CD14-positive monocyte (primary cell): Measurements from ENCODE around the gene DPH6. TPM values are rescaled to one million over a fixed set of nuclear protein-coding genes. Genes with fewer than 3 reads are reported as not detected.

ENCODE experiments used
- DNase-seq, 3 donors: peaks; one replicate each; pipeline ENCODE4 v3.0.0-alpha.2; 2011 to 2022
- H2AFZ ChIP-seq: 2 replicates; pipeline ENCODE4 v1.6.0; 2012; ENCODE audit warnings: mild to moderate bottlenecking, low read depth, low read length, inconsistent platforms; ENCODE audit not compliant: insufficient read depth, poor library complexity, severe bottlenecking
- H3K27ac ChIP-seq, 2 donors: 1 replicate in 1 of 2; 2 replicates in 1 of 2; pipeline ENCODE4 v1.5.1; 2012 to 2013; ENCODE audit warnings: low read length in 2 of 2, control low read depth in 1 of 2, inconsistent platforms in 1 of 2, low read depth in 1 of 2, mild to moderate bottlenecking in 1 of 2
- H3K27me3 ChIP-seq, 2 donors: one replicate each; pipeline versions ENCODE4 v1.6.0 to v1.6.1; 2011 to 2013; ENCODE audit warnings: low read length in 2 of 2; ENCODE audit not compliant: control insufficient read depth in 2 of 2, insufficient read depth in 2 of 2
- H3K36me3 ChIP-seq, 2 donors: replicated peaks in 1 of 2; 1 replicate in 1 of 2; 2 replicates in 1 of 2; pipeline versions ENCODE4 v1.5.1 to v1.6.1; 2012 to 2013; ENCODE audit warnings: low read length in 2 of 2, control low read depth in 1 of 2, inconsistent platforms in 1 of 2, mild to moderate bottlenecking in 1 of 2; ENCODE audit not compliant: insufficient read depth in 2 of 2, control insufficient read depth in 1 of 2
- H3K4me1 ChIP-seq, 2 donors: 1 replicate in 1 of 2; 2 replicates in 1 of 2; pipeline versions ENCODE4 v1.5.1 to v1.6.1; 2012 to 2013; ENCODE audit warnings: low read length in 2 of 2, control low read depth in 1 of 2, inconsistent platforms in 1 of 2, mild to moderate bottlenecking in 1 of 2, moderate library complexity in 1 of 2; ENCODE audit not compliant: insufficient read depth in 2 of 2, control insufficient read depth in 1 of 2
- H3K4me2 ChIP-seq: replicated peaks from 2 replicates; pipeline ENCODE3; 2012; ENCODE audit warnings: low read length, moderate library complexity, mild to moderate bottlenecking; ENCODE audit not compliant: poor library complexity, severe bottlenecking; ENCODE audit errors: extremely low read depth
- H3K4me3 ChIP-seq, 3 experiments: fragments of 200-600 bp in 1 of 3; sonication (generic) in 1 of 3; replicated peaks in 1 of 3; 1 replicate in 2 of 3; 2 replicates in 1 of 3; pipeline ENCODE4 v1.5.1; 2011 to 2013; ENCODE audit warnings: low read length in 3 of 3, mild to moderate bottlenecking in 3 of 3, control low read depth in 2 of 3, low read depth in 2 of 3, inconsistent platforms in 1 of 3, moderate library complexity in 1 of 3
- H3K79me2 ChIP-seq: 2 replicates; pipeline ENCODE4 v1.6.0; 2012; ENCODE audit warnings: mild to moderate bottlenecking, control low read depth, inconsistent platforms, low read length, moderate library complexity; ENCODE audit not compliant: insufficient read depth
- H3K9ac ChIP-seq: 2 replicates; pipeline ENCODE4 v1.6.0; 2017; ENCODE audit warnings: low read length, mild to moderate bottlenecking; ENCODE audit not compliant: insufficient read depth, poor library complexity, severe bottlenecking
- H3K9me3 ChIP-seq, 2 donors: replicated peaks in 1 of 2; 1 replicate in 1 of 2; 2 replicates in 1 of 2; pipeline versions ENCODE4 v1.5.1 to v1.6.1; 2012 to 2013; ENCODE audit warnings: low read length in 2 of 2, control low read depth in 1 of 2; ENCODE audit not compliant: control insufficient read depth in 1 of 2, insufficient read depth in 1 of 2
- H4K20me1 ChIP-seq: 2 replicates; pipeline ENCODE4 v1.6.0; 2012; ENCODE audit warnings: mild to moderate bottlenecking, low read length, control low read depth, moderate library complexity; ENCODE audit not compliant: insufficient read depth
- H3K27ac Mint-ChIP-seq, 7 donors: one replicate each; pipeline ENCODE4 v1.8.0; 2020; ENCODE audit warnings: mild to moderate bottlenecking in 7 of 7, mixed read lengths in 7 of 7, moderate library complexity in 6 of 7, inconsistent platforms in 2 of 7
- H3K27me3 Mint-ChIP-seq, 3 donors: one replicate each; pipeline ENCODE4 v1.8.0; 2021 to 2022; ENCODE audit warnings: low read depth in 3 of 3, mild to moderate bottlenecking in 3 of 3, mixed read lengths in 3 of 3, moderate library complexity in 3 of 3, inconsistent platforms in 1 of 3
- H3K36me3 Mint-ChIP-seq, 2 donors: one replicate each; pipeline ENCODE4 v1.8.0; 2020; ENCODE audit warnings: mixed read lengths in 2 of 2, inconsistent platforms in 1 of 2, mild to moderate bottlenecking in 1 of 2
- H3K4me1 Mint-ChIP-seq: one replicate; pipeline ENCODE4 v1.8.0; 2020; ENCODE audit warnings: mild to moderate bottlenecking, mixed read lengths
- H3K4me3 Mint-ChIP-seq, 2 donors: one replicate each; pipeline ENCODE4 v1.8.0; 2020; ENCODE audit warnings: mild to moderate bottlenecking in 2 of 2, mixed read lengths in 2 of 2, moderate library complexity in 1 of 2
- H3K9me3 Mint-ChIP-seq, 7 donors: one replicate each; pipeline ENCODE4 v1.8.0; 2020 to 2022; ENCODE audit warnings: mixed read lengths in 7 of 7, mild to moderate bottlenecking in 6 of 7, moderate library complexity in 6 of 7, inconsistent platforms in 2 of 7
- CTCF ChIP-seq: fragments of 200-600 bp; IDR thresholded peaks from one replicate; pipeline ENCODE4 v1.8.0; 2022; ENCODE audit warnings: antibody characterized with exemption, mild to moderate bottlenecking
- WGBS: methylation state at CpG from one replicate; pipeline ENCODE4 v1.1.5; 2013; ENCODE audit warnings: missing lambda C conversion rate; ENCODE audit not compliant: insufficient coverage; 5-methylcytosine and 5-hydroxymethylcytosine counted together
- intact Hi-C, 2 donors: fragments of 100-400 bp; cut with micrococcal nuclease; formaldehyde crosslinking; loops; one replicate each; pipeline versions ENCODE4 v1.15.0 to v1.15.1; 2023
- polyA plus RNA-seq, 3 donors: library from polyadenylated mRNA; depleted of rRNA in 1 of 3; unstranded in 2 of 3; stranded (reverse) in 1 of 3; fragments of 300-500 nt in 2 of 3; fragments of >200 nt in 1 of 3; fragmentation: Illumina TruSeq in 2 of 3; gene quantifications; 1 replicate in 2 of 3; 2 replicates in 1 of 3; pipeline ENCODE4 v1.2.3, GENCODE V29; 2012 to 2021

The DPH6 gene
- polyA plus RNA-seq, 3 donors, result 7.6 to 18.2 (median 13.6) TPM

DNA sequence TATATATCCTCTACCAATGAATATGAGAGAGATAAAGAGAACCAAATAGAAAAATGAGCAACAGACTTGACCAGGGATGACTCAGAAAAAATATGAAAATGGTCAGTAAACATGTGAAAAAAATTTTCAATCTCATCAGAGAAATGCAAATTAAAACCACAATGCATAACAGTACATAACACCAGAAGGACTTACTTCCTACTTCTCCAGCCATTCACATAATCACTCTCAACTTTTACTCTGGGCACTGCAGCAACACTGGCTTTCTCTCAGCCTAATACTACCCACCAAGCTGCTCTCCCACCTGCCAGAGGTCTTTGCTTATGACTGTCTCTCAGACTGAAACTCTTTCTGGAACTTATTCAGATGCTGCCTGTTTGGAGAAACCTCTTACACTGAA is 49.4 kb downstream of the DPH6 start:
- no peak for TF ChIP-seq CTCF
- H4K20me1 ChIP-seq, result no peaks in the 10 kb centered on the region
- H3K9me3 ChIP-seq, result no peaks in the 10 kb centered on the region
- peaks cover 0 to 3% (median 0%) of the 10 kb centered on the region in 7 donors for H3K9me3 Mint-ChIP-seq
- H3K27ac Mint-ChIP-seq, result peak overlapping the region in 1 of 7 donors; percentile 47
- H3K4me1 Mint-ChIP-seq, result peaks cover 4% of the 10 kb centered on the region
- DNase-seq, result no peak
- H3K36me3 Mint-ChIP-seq, result peaks cover 0 to 1% of the 10 kb centered on the region in 2 donors
- no peak overlapping the region for H3K4me3 Mint-ChIP-seq
- no peak overlapping the region for H3K9ac ChIP-seq
- H3K27ac ChIP-seq, result no peak overlapping the region
- H3K4me2 ChIP-seq, result no peak overlapping the region
- no peak overlapping the region for H3K4me3 ChIP-seq
- no peaks in the 10 kb centered on the region for H3K27me3 ChIP-seq
- no peaks in the 10 kb centered on the region for H3K36me3 ChIP-seq
- H3K4me1 ChIP-seq, result no peaks in the 10 kb centered on the region
- no peaks in the 10 kb centered on the region for H3K27me3 Mint-ChIP-seq
- H2AFZ ChIP-seq, result no peak overlapping the region
- intact Hi-C loops, result no loop called here
- no peaks in the 10 kb centered on the region for H3K79me2 ChIP-seq

DNA sequence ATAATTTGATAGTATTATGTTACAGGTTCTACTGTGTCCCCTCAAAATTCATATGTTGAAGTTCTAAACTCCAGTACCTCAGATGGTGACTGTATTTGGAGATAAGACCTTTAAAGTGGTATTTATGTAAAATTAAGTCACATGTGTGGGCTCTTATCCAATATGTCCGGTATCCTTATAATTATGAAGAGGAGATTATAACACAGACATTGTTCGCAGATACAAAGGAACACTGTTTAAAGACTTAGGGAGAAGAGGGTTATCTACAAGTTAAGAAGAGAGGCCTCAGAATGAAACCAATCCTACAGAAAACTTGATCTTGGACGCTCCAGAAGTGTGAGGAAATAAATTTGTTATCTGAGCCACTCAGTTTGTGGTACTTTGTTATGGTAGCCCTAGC is 50.9 kb downstream of the DPH6 start:
- no peak overlapping the region for H3K4me3 ChIP-seq
- H2AFZ ChIP-seq, result no peak overlapping the region
- no peaks in the 10 kb centered on the region for H3K27me3 Mint-ChIP-seq
- H3K9me3 Mint-ChIP-seq, result peaks cover 0 to 3% (median 0%) of the 10 kb centered on the region in 7 donors
- no peaks in the 10 kb centered on the region for H4K20me1 ChIP-seq
- no peaks in the 10 kb centered on the region for H3K9me3 ChIP-seq
- no peak overlapping the region for H3K4me3 Mint-ChIP-seq
- H3K79me2 ChIP-seq, result no peaks in the 10 kb centered on the region
- no peaks in the 10 kb centered on the region for H3K27me3 ChIP-seq
- no peaks in the 10 kb centered on the region for H3K4me1 ChIP-seq
- intact Hi-C loops, result no loop called here
- no peak for TF ChIP-seq CTCF
- H3K36me3 ChIP-seq, result no peaks in the 10 kb centered on the region
- no CpG with 5 or more reads among the region's 3 CpGs for WGBS
- H3K4me1 Mint-ChIP-seq, result peaks cover 4% of the 10 kb centered on the region
- no peak overlapping the region for H3K9ac ChIP-seq
- H3K4me2 ChIP-seq, result no peak overlapping the region
- DNase-seq, result no peak
- H3K36me3 Mint-ChIP-seq, result peaks cover 0 to 1% of the 10 kb centered on the region in 2 donors
- H3K27ac ChIP-seq, result no peak overlapping the region
- no peak overlapping the region for H3K27ac Mint-ChIP-seq
